Gastroesophageal sphincter (tissue), 3 donors: ENCODE results near the gene ZNF142.

Experiments used
- CTCF ChIP-seq, 4 experiments: fragments of 200-600 bp in 2 of 4; fragments of 450-650 bp in 2 of 4; sonication (generic) in 1 of 4; IDR thresholded peaks; one replicate each; pipeline ENCODE4 v1.5.1; 2017 to 2019; ENCODE audit warnings: antibody characterized with exemption in 4 of 4, mild to moderate bottlenecking in 2 of 4, moderate library complexity in 2 of 4
- EP300 ChIP-seq: sonication (generic); formaldehyde crosslinking; IDR thresholded peaks from one replicate; pipeline ENCODE4 v1.6.1; 2017; ENCODE audit warnings: antibody characterized with exemption, mild to moderate bottlenecking
- POLR2A ChIP-seq, 2 donors: fragments of 450-650 bp; IDR thresholded peaks; one replicate each; pipeline ENCODE4 v1.6.1; 2017; ENCODE audit warnings: antibody characterized with exemption in 2 of 2, mild to moderate bottlenecking in 2 of 2, moderate library complexity in 1 of 2
- POLR2AphosphoS5 ChIP-seq: sonication (generic); formaldehyde crosslinking; IDR thresholded peaks from one replicate; pipeline ENCODE4 v1.6.1; 2017; ENCODE audit warnings: antibody characterized with exemption

- TF ChIP-seq CTCF (IDR thresholded peaks at IDR 0.05) = no peak
- no peak for TF ChIP-seq EP300
- TF ChIP-seq POLR2A (IDR thresholded peaks at IDR 0.05) = no peak
- TF ChIP-seq POLR2AphosphoS5 = no peak
These were observed 54.0 kb downstream of the ZNF142 start for GRCh38 chr2:218605432-218605831.
